GM23338 (cell line): ENCODE results near the gene NT5C1A. TPM values are rescaled to one million over a fixed set of nuclear protein-coding genes. Genes with fewer than 3 reads are reported as not detected.

Experiments used
- ATAC-seq: fragments of 200-7000 bp; cut with Tn5 transposase; 3 replicates; pipeline ENCODE4 v1.9.1; 2020
- DNase-seq: peaks from one replicate; pipeline ENCODE4 v3.0.0-alpha.2; 2015; ENCODE audit warnings: low spot score
- H2AFZ ChIP-seq: fragments of 200-600 bp; sonication (generic); 2 replicates; pipeline ENCODE4 v1.8.0; 2016; ENCODE audit warnings: antibody characterized with exemption, mild to moderate bottlenecking, moderate library complexity
- H3F3A ChIP-seq: fragments of 200-600 bp; sonication (generic); replicated peaks from 2 replicates; pipeline ENCODE4 v1.8.0; 2017; ENCODE audit warnings: antibody characterized with exemption, mixed run types, low read depth
- H3K27ac ChIP-seq: fragments of 200-600 bp; sonication (generic); 2 replicates; pipeline ENCODE4 v1.6.1; 2016; ENCODE audit warnings: low read depth
- H3K27me3 ChIP-seq: fragments of 200-600 bp; sonication (generic); 2 replicates; pipeline ENCODE4 v1.8.0; 2016; ENCODE audit warnings: mild to moderate bottlenecking, mixed run types, moderate library complexity; ENCODE audit not compliant: insufficient read depth
- H3K36me3 ChIP-seq: fragments of 200-600 bp; sonication (generic); 2 replicates; pipeline ENCODE4 v1.8.0; 2016; ENCODE audit warnings: mild to moderate bottlenecking; ENCODE audit not compliant: insufficient read depth
- H3K4me1 ChIP-seq: fragments of 200-600 bp; sonication (generic); 2 replicates; pipeline ENCODE4 v1.8.0; 2016; ENCODE audit warnings: mild to moderate bottlenecking, moderate library complexity; ENCODE audit not compliant: insufficient read depth
- H3K4me2 ChIP-seq: fragments of 200-600 bp; sonication (generic); 2 replicates; pipeline ENCODE4 v1.7.1; 2017; ENCODE audit warnings: mixed run types
- H3K4me3 ChIP-seq: fragments of 200-600 bp; sonication (generic); 2 replicates; pipeline ENCODE4 v1.6.1; 2016; ENCODE audit warnings: mixed run types
- H3K79me2 ChIP-seq: fragments of 200-600 bp; sonication (generic); replicated peaks from 2 replicates; pipeline ENCODE4 v1.8.0; 2017; ENCODE audit warnings: mild to moderate bottlenecking; ENCODE audit not compliant: insufficient read depth
- H3K9me2 ChIP-seq: fragments of 200-600 bp; sonication (generic); 2 replicates; pipeline ENCODE4 v1.8.0; 2017; ENCODE audit not compliant: insufficient read depth
- H4K20me1 ChIP-seq: fragments of 200-600 bp; sonication (generic); replicated peaks from 2 replicates; pipeline ENCODE4 v1.8.0; 2017; ENCODE audit warnings: mild to moderate bottlenecking; ENCODE audit not compliant: insufficient read depth
- H3K27ac Mint-ChIP-seq: 2 replicates; pipeline ENCODE4 v1.8.0; 2020; ENCODE audit warnings: inconsistent platforms, mild to moderate bottlenecking, moderate library complexity, mixed read lengths
- H3K27me3 Mint-ChIP-seq: 3 replicates; pipeline ENCODE4 v1.8.0; 2022; ENCODE audit warnings: low read depth, mild to moderate bottlenecking, moderate library complexity, mixed read lengths, inconsistent platforms; ENCODE audit not compliant: insufficient read depth, poor library complexity
- H3K36me3 Mint-ChIP-seq: 3 replicates; pipeline ENCODE4 v1.8.0; 2021; ENCODE audit warnings: low read depth, mild to moderate bottlenecking, inconsistent platforms, moderate library complexity, mixed read lengths
- H3K4me1 Mint-ChIP-seq: 3 replicates; pipeline ENCODE4 v1.8.0; 2020; ENCODE audit warnings: mild to moderate bottlenecking, inconsistent platforms, mixed read lengths
- H3K4me3 Mint-ChIP-seq: 3 replicates; pipeline ENCODE4 v1.8.0; 2021; ENCODE audit warnings: moderate library complexity, mild to moderate bottlenecking, inconsistent platforms, mixed read lengths
- H3K9me3 Mint-ChIP-seq: 3 replicates; pipeline ENCODE4 v1.8.0; 2020; ENCODE audit warnings: moderate library complexity, mild to moderate bottlenecking, inconsistent platforms, mixed read lengths
- CREB1 ChIP-seq: fragments of 250-450 bp; sonication (Bioruptor Pico); IDR thresholded peaks from 2 replicates; pipeline ENCODE4 v1.5.0; 2020; ENCODE audit warnings: low read depth, mild to moderate bottlenecking, moderate library complexity
- CTCF ChIP-seq, 2 experiments: fragments of 200-600 bp in 1 of 2; sonication (generic) in 1 of 2; conservative IDR thresholded peaks; 2 replicates each; pipeline versions ENCODE4 v1.5.1 to v1.6.1; 2016 to 2017; ENCODE audit warnings: antibody characterized with exemption in 2 of 2, low read depth in 2 of 2, mild to moderate bottlenecking in 2 of 2, moderate library complexity in 1 of 2
- POLR2AphosphoS5 ChIP-seq: IDR thresholded peaks from 2 replicates; pipeline ENCODE4 v1.6.1; 2016; ENCODE audit warnings: antibody characterized with exemption, low read depth
- polyA plus RNA-seq: library from polyadenylated mRNA; unstranded; fragments of >200 nt; fragmentation: Nextera tagmentation; extraction: Ambion mirVana; gene quantifications from 2 replicates; pipeline ENCODE4 v1.2.1, GENCODE V29; 2016
- total RNA-seq: library from RNA; depleted of rRNA; stranded (reverse); fragments of >200 nt; shearing (Covaris generic); gene quantifications from 2 replicates; pipeline ENCODE4 v1.2.3, GENCODE V29; 2014; rRNA removed

The NT5C1A gene
- total and polyA plus RNA-seq, 2 experiments from 2014 or later, result not detected

DNA sequence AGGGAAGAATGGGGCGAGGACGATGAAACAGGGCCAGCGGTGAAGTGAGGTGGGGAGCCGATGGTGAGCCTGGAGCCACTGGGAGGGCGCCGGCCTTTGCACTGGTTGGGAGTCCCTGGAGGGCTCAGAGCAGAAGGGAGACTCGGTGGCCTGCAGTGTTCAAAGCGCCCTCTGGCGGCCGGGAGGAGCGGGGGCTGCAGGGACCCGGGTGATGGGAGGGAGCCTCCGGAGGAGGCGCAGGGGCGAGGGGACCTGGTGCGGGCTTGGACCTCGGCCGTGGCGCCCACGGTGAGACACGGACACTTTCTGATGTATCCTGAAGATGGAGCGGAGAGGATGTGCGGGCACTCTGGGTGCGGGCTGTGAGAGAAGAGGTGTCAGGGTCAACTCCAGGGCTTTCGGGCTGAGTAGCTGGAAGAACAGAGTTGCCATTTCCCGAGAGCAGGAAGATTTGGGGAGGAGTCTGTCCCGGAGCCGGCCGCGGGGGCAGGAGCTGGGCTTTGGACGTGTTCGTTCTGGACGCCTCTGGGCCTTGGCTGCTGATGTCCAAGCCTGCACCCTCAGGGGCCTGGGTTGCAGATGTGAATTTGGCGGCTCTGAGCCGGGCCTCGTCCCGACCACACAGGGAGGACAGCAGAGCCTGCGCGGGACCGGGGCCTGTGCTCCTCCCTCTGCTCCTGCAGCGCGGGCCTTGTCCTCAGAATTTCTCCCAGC is 62.1 kb downstream of the NT5C1A start:
- peaks cover 46% of the 10 kb centered on the region for H3K27me3 ChIP-seq
- peak overlapping the region; percentile 78 for H3K4me3 ChIP-seq
- H3F3A ChIP-seq, result no peaks in the 10 kb centered on the region
- no peaks in the 10 kb centered on the region for H3K4me1 ChIP-seq
- peak; percentile 93 for DNase-seq
- H4K20me1 ChIP-seq, result no peaks in the 10 kb centered on the region
- no peaks in the 10 kb centered on the region for H3K79me2 ChIP-seq
- Mint-ChIP-seq H3K4me1 (peaks cover 5% of the 10 kb centered on the region; the same call in 2 of the 3 replicates), H3K27ac (no peak overlapping the region), H3K4me3 (peak overlapping the region; percentile 81), H3K9me3 (no peaks in the 10 kb centered on the region; the same call in 2 of the 3 replicates), H3K27me3 (peaks cover 19% of the 10 kb centered on the region), H3K36me3 (no peaks in the 10 kb centered on the region)
- H2AFZ ChIP-seq, result peak overlapping the region; percentile 93
- TF ChIP-seq CREB1 (CRISPR knock-in tag) (no peak), CTCF (conservative IDR thresholded peaks at IDR 0.05; ENCODE audit: low read depth in 2 of 2) (peak; percentile 73 to 90), POLR2AphosphoS5 (peak; percentile 40; the same call in 1 of the 2 replicates)
- peak; percentile 97 for ATAC-seq
- no peak overlapping the region for H3K27ac ChIP-seq
- no peaks in the 10 kb centered on the region for H3K9me2 ChIP-seq
- H3K4me2 ChIP-seq, result peak overlapping the region; percentile 87
- H3K36me3 ChIP-seq, result no peaks in the 10 kb centered on the region

Other genes starting within 250 kb of the NT5C1A start
- gene BMP8A, start 180.5 kb downstream of the NT5C1A start, total RNA-seq, result 0.63 and 1.3 TPM in 2 replicates
- gene BMP8A, start 180.5 kb downstream of the NT5C1A start, polyA plus RNA-seq, result 0.34 TPM in 1 of 2 replicates, not detected in the other
- gene PABPC4, start 95.3 kb downstream of the NT5C1A start, total RNA-seq, result 193 and 199 TPM in 2 replicates
- gene PABPC4, start 95.3 kb downstream of the NT5C1A start, polyA plus RNA-seq, result 280 and 328 TPM in 2 replicates
- 4.1 and 4.5 TPM in 2 replicates for gene HEYL, start 32.5 kb downstream of the NT5C1A start, total RNA-seq
- 1.6 and 1.8 TPM in 2 replicates for gene HEYL, start 32.5 kb downstream of the NT5C1A start, polyA plus RNA-seq
- 1.1 and 1.2 TPM in 2 replicates for gene HPCAL4, start 19.3 kb upstream of the NT5C1A start, total RNA-seq
- 0.08 and 0.12 TPM in 2 replicates for gene HPCAL4, start 19.3 kb upstream of the NT5C1A start, polyA plus RNA-seq
- 24.3 and 27.8 TPM in 2 replicates for gene PPIE, start 66.8 kb upstream of the NT5C1A start, total RNA-seq
- gene PPIE, start 66.8 kb upstream of the NT5C1A start, polyA plus RNA-seq, result 50.3 and 51.9 TPM in 2 replicates
- 2.8 and 4.0 TPM in 2 replicates for gene OXCT2, start 99.2 kb upstream of the NT5C1A start, total RNA-seq
- gene OXCT2, start 99.2 kb upstream of the NT5C1A start, polyA plus RNA-seq, result 1.1 and 1.4 TPM in 2 replicates
- gene BMP8B, start 116.8 kb upstream of the NT5C1A start, total RNA-seq, result 0.43 and 0.90 TPM in 2 replicates
- gene BMP8B, start 116.8 kb upstream of the NT5C1A start, polyA plus RNA-seq, result 0.16 and 0.17 TPM in 2 replicates
- 31.0 and 31.8 TPM in 2 replicates for gene TRIT1, start 211.4 kb upstream of the NT5C1A start, total RNA-seq
- gene TRIT1, start 211.4 kb upstream of the NT5C1A start, polyA plus RNA-seq, result 19.4 and 24.3 TPM in 2 replicates
- 38.8 and 41.1 TPM in 2 replicates for gene MYCL, start 229.8 kb upstream of the NT5C1A start, total RNA-seq
- gene MYCL, start 229.8 kb upstream of the NT5C1A start, polyA plus RNA-seq, result 8.2 and 9.1 TPM in 2 replicates